ENCODE data around the gene CACNA2D1. TPM values are rescaled to one million over a fixed set of nuclear protein-coding genes. Genes with fewer than 3 reads are reported as not detected.

Gene CACNA2D1
- total and polyA plus RNA-seq, 9 of the 15 experiments (the other 6 are each of a cell fraction or from before 2014, with no cell fraction given) = 0.49 TPM; not detected in 8

GRCh38 chr7:82039621-82040020 is 404.0 kb downstream of the CACNA2D1 start:
- no peaks in the 10 kb centered on the region for H3K4me1 ChIP-seq (replicated peaks in 1 of 2; ENCODE audit: control insufficient read depth in 2 of 2, insufficient read depth in 2 of 2, low read length in 2 of 2)
- ChIA-PET POLR2A (no interaction called here), CTCF (ENCODE audit: low intra/inter-chr PET ratio) (no interaction called here)
- DNase-seq (ENCODE audit: extremely low read depth in 1 of 4, low spot score in 3 of 4) (no peak), FAIRE-seq (no peak), ATAC-seq (no peak)
- no TSS peak for BruUV-seq (replicated peaks)
- no peaks in the 10 kb centered on the region for H3K79me2 ChIP-seq (ENCODE audit: control insufficient read depth, insufficient read depth, low read length)
- H4K20me1 ChIP-seq (replicated peaks; ENCODE audit: control insufficient read depth, insufficient read depth, low read length) = no peaks in the 10 kb centered on the region
- in situ Hi-C loops (cut with MboI) = loop anchor here (25.0 kb wide), 1 partner anchor 523 kb away; no protein-coding TSS in a partner anchor
- 0% methylated on average over 1 of the region's 1 CpG for WGBS (ENCODE audit: insufficient coverage, low coverage, missing lambda C conversion rate)
- no peaks in the 10 kb centered on the region for H3K27me3 ChIP-seq (ENCODE audit: control insufficient read depth in 2 of 2, insufficient read depth in 2 of 2, low read length in 2 of 2)
- H3K4me2 ChIP-seq (ENCODE audit: insufficient read depth, low read length) = no peak overlapping the region
- H3K36me3 ChIP-seq (ENCODE audit: control insufficient read depth, insufficient read depth, low read length) = no peaks in the 10 kb centered on the region
- intact Hi-C loops (cut with micrococcal nuclease) = loop anchor here (10.0 kb wide), 2 partner anchors 445 to 555 kb away; no protein-coding TSS in a partner anchor
- H3K4me3 ChIP-seq = no peak overlapping the region
- no peak overlapping the region for H3K27ac ChIP-seq (ENCODE audit: extremely low read depth, low read depth, low read length)
- H3K9me3 ChIP-seq (replicated peaks; ENCODE audit: control insufficient read depth, insufficient read depth, low read depth, low read length) = no peaks in the 10 kb centered on the region
- no peak for TF ChIP-seq NCOA4 (IDR thresholded peaks at IDR 0.05; ENCODE audit: partially characterized antibody)
- no peak for TF ChIP-seq ZNF584 (CRISPR knock-in tag; IDR thresholded peaks at IDR 0.05; ENCODE audit: low read depth)
- TF ChIP-seq, protein P1, sequence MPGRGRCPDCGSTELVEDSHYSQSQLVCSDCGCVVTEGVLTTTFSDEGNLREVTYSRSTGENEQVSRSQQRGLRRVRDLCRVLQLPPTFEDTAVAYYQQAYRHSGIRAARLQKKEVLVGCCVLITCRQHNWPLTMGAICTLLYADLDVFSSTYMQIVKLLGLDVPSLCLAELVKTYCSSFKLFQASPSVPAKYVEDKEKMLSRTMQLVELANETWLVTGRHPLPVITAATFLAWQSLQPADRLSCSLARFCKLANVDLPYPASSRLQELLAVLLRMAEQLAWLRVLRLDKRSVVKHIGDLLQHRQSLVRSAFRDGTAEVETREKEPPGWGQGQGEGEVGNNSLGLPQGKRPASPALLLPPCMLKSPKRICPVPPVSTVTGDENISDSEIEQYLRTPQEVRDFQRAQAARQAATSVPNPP (IDR thresholded peaks at IDR 0.05; ENCODE audit: borderline replicate concordance, insufficient read depth, insufficient read length) = no peak
- no peak for TF ChIP-seq CHD4 (IDR thresholded peaks at IDR 0.05; ENCODE audit: insufficient read depth, insufficient replicate concordance, low read depth, low read length, poor library complexity, severe bottlenecking)
- TF ChIP-seq RNF219 (CRISPR knock-in tag; IDR thresholded peaks at IDR 0.05) = no peak
- no peak for TF ChIP-seq MED1 (CRISPR knock-in tag; IDR thresholded peaks at IDR 0.05; ENCODE audit: borderline replicate concordance)
- H2AFZ ChIP-seq (ENCODE audit: low read depth, low read length) = no peak overlapping the region
- no peaks in the 10 kb centered on the region for H3K9me1 ChIP-seq (ENCODE audit: control insufficient read depth, insufficient read depth, low read length)
- H3K9ac ChIP-seq (ENCODE audit: insufficient read depth in 1 of 2, low read depth in 2 of 2, low read length in 2 of 2) = no peak overlapping the region

Measured in K562 (cell line).